Neural cell (in vitro differentiated cells): ENCODE measurements around the gene PARP16. TPM values are rescaled to one million over a fixed set of nuclear protein-coding genes. Genes with fewer than 3 reads are reported as not detected.

Experiments
- H2AFZ ChIP-seq: fragments of 200-600, 300-800 bp; sonication (generic), shearing (Covaris generic); 2 replicates; pipeline ENCODE4 v1.6.0; 2014; ENCODE audit warnings: low read depth, mild to moderate bottlenecking, antibody characterized with exemption, low read length, moderate library complexity
- H3F3A ChIP-seq: fragments of 200-600 bp; shearing (Covaris generic); 2 replicates; pipeline ENCODE4 v1.6.1; 2016; ENCODE audit warnings: mild to moderate bottlenecking, moderate library complexity, mixed read lengths, antibody characterized with exemption, low read length; ENCODE audit not compliant: insufficient read depth, poor library complexity, severe bottlenecking
- H3K27ac ChIP-seq: fragments of 200-600, 300-800 bp; sonication (generic), shearing (Covaris generic); 2 replicates; pipeline ENCODE4 v1.5.1; 2014; ENCODE audit warnings: mild to moderate bottlenecking, low read length, moderate library complexity
- H3K27me3 ChIP-seq: fragments of 300-800, 200-600 bp; sonication (generic), shearing (Covaris generic); 2 replicates; pipeline ENCODE4 v1.6.0; 2014; ENCODE audit warnings: mild to moderate bottlenecking, low read depth, low read length, moderate library complexity; ENCODE audit not compliant: insufficient read depth
- H3K36me3 ChIP-seq: fragments of 300-800, 200-600 bp; sonication (generic), shearing (Covaris generic); 2 replicates; pipeline ENCODE4 v1.5.1; 2014; ENCODE audit warnings: mild to moderate bottlenecking, antibody characterized with exemption, low read length, moderate library complexity; ENCODE audit not compliant: insufficient read depth
- H3K4me2 ChIP-seq: fragments of 300-800, 200-600 bp; sonication (generic), shearing (Covaris generic); 2 replicates; pipeline ENCODE4 v1.6.0; 2014; ENCODE audit warnings: mild to moderate bottlenecking, low read length
- H3K4me3 ChIP-seq: fragments of 300-800, 200-600 bp; sonication (generic), shearing (Covaris generic); 2 replicates; pipeline ENCODE4 v1.5.1; 2014; ENCODE audit warnings: mild to moderate bottlenecking, low read length, moderate library complexity
- H3K79me2 ChIP-seq: fragments of 200-600 bp; shearing (Covaris generic); replicated peaks from 2 replicates; pipeline ENCODE4 v1.6.0; 2014; ENCODE audit warnings: mild to moderate bottlenecking, low read length, moderate library complexity; ENCODE audit not compliant: insufficient read depth
- H3K9ac ChIP-seq: fragments of 300-800, 200-600 bp; sonication (generic), shearing (Covaris generic); 2 replicates; pipeline ENCODE4 v1.6.1; 2016; ENCODE audit warnings: mild to moderate bottlenecking, low read length, mixed read lengths
- H3K9me2 ChIP-seq: fragments of 200-600 bp; shearing (Covaris generic); 2 replicates; pipeline ENCODE4 v1.6.1; 2016; ENCODE audit warnings: mild to moderate bottlenecking, low read length, mixed read lengths; ENCODE audit not compliant: insufficient read depth
- H3K9me3 ChIP-seq: fragments of 200-600, 300-800 bp; sonication (generic), shearing (Covaris generic); 2 replicates; pipeline ENCODE4 v1.6.1; 2016; ENCODE audit warnings: mild to moderate bottlenecking, mixed run types, low read length, moderate library complexity, mixed read lengths
- H4K20me1 ChIP-seq: fragments of 200-600 bp; shearing (Covaris generic); 2 replicates; pipeline ENCODE4 v1.6.1; 2016; ENCODE audit warnings: mild to moderate bottlenecking, mixed run types; ENCODE audit not compliant: insufficient read depth
- CTCF ChIP-seq: fragments of 450-650 bp; IDR thresholded peaks from 2 replicates; pipeline ENCODE4 v1.5.1; 2014; ENCODE audit warnings: antibody characterized with exemption, mild to moderate bottlenecking, moderate library complexity; ENCODE audit not compliant: poor library complexity, severe bottlenecking
- EP300 ChIP-seq: fragments of 450-650 bp; conservative IDR thresholded peaks from 2 replicates; pipeline ENCODE4 v1.6.1; 2014; ENCODE audit warnings: antibody characterized with exemption, mild to moderate bottlenecking, moderate library complexity; ENCODE audit not compliant: poor library complexity, severe bottlenecking
- EZH2 ChIP-seq: fragments of 200-600, 300-800 bp; shearing (Covaris generic), sonication (generic); IDR thresholded peaks from 2 replicates; pipeline ENCODE4 v1.6.1; 2014; ENCODE audit warnings: antibody characterized with exemption, low read length, borderline replicate concordance, mild to moderate bottlenecking; ENCODE audit not compliant: insufficient read depth, poor library complexity, severe bottlenecking
- MXI1 ChIP-seq: fragments of 450-650 bp; conservative IDR thresholded peaks from 2 replicates; pipeline ENCODE4 v1.6.1; 2014; ENCODE audit warnings: antibody characterized with exemption, mild to moderate bottlenecking; ENCODE audit not compliant: poor library complexity, severe bottlenecking
- POLR2AphosphoS5 ChIP-seq: IDR thresholded peaks from 2 replicates; pipeline ENCODE4 v1.6.1; 2012
- RAD21 ChIP-seq: fragments of 450-650 bp; conservative IDR thresholded peaks from 2 replicates; pipeline ENCODE4 v1.6.1; 2014; ENCODE audit warnings: antibody characterized with exemption, mild to moderate bottlenecking, moderate library complexity
- REST ChIP-seq: IDR thresholded peaks from 2 replicates; pipeline ENCODE4 v1.6.1; 2012; ENCODE audit warnings: borderline replicate concordance
- SMC3 ChIP-seq: fragments of 450-650 bp; conservative IDR thresholded peaks from 2 replicates; pipeline ENCODE4 v1.6.1; 2014; ENCODE audit warnings: antibody characterized with exemption, mild to moderate bottlenecking, moderate library complexity; ENCODE audit not compliant: poor library complexity
- TAF1 ChIP-seq: IDR thresholded peaks from 2 replicates; pipeline ENCODE4 v1.6.1; 2012; ENCODE audit warnings: low read depth
- polyA plus RNA-seq: library from polyadenylated mRNA; depleted of rRNA; stranded (reverse); fragments of >200 nt; gene quantifications from 2 replicates; pipeline ENCODE4 v1.2.3, GENCODE V29; 2014

PARP16 gene
- polyA plus RNA-seq, 1 donor from 2014 or later, result 17.0 TPM

GRCh38 chr15:65260968-65261367, 25.7 kb downstream of the PARP16 start:
- Histone ChIP-seq H3K27ac (no peak overlapping the region), H3K4me2 (no peak overlapping the region)

GRCh38 chr15:65259367-65259797, 27.3 kb downstream of the PARP16 start:
- no peaks in the 10 kb centered on the region for H3K9me2 ChIP-seq
- no peaks in the 10 kb centered on the region for H3K27me3 ChIP-seq
- no peak overlapping the region for H2AFZ ChIP-seq
- no peaks in the 10 kb centered on the region for H3K79me2 ChIP-seq
- no peaks in the 10 kb centered on the region for H3K9me3 ChIP-seq
- H3K9ac ChIP-seq, result no peak overlapping the region
- no peak overlapping the region for H3K27ac ChIP-seq
- no peak overlapping the region for H3K4me3 ChIP-seq
- H3F3A ChIP-seq, result no peaks in the 10 kb centered on the region
- H3K4me2 ChIP-seq, result no peak overlapping the region
- H4K20me1 ChIP-seq, result no peaks in the 10 kb centered on the region
- H3K36me3 ChIP-seq, result peaks cover 6% of the 10 kb centered on the region
- no peak for TF ChIP-seq POLR2AphosphoS5
- TF ChIP-seq RAD21, result no peak
- TF ChIP-seq SMC3, result no peak
- TF ChIP-seq EZH2, result no peak
- TF ChIP-seq REST, result no peak
- TF ChIP-seq CTCF, result no peak
- TF ChIP-seq TAF1, result no peak

More at GRCh38 chr15:65260968-65261367, 25.7 kb downstream of the PARP16 start:
- Histone ChIP-seq H3K27me3 (no peaks in the 10 kb centered on the region), H4K20me1 (no peaks in the 10 kb centered on the region), H3F3A (no peaks in the 10 kb centered on the region), H3K79me2 (no peaks in the 10 kb centered on the region), H3K9ac (no peak overlapping the region), H3K36me3 (peaks cover 6% of the 10 kb centered on the region), H3K9me3 (no peaks in the 10 kb centered on the region), H3K4me3 (no peak overlapping the region), H3K9me2 (no peaks in the 10 kb centered on the region), H2AFZ (no peak overlapping the region)
- TF ChIP-seq EP300, result no peak
- TF ChIP-seq REST, result no peak
- TF ChIP-seq SMC3, result no peak
- no peak for TF ChIP-seq CTCF
- no peak for TF ChIP-seq MXI1
- TF ChIP-seq RAD21, result no peak
- TF ChIP-seq TAF1, result no peak
- no peak for TF ChIP-seq POLR2AphosphoS5
- no peak for TF ChIP-seq EZH2
